HFF-Myc (cell line): ENCODE measurements around the gene CAPN1.
"Not testable (repeated sequence)": the region's sequence is repeated elsewhere in the genome, so short reads cannot be mapped to it uniquely, and the experiment has no call there.

Experiments
- DNase-seq: peaks from one replicate; pipeline ENCODE4 v3.0.0-alpha.2; 2011; ENCODE audit warnings: low read depth; ENCODE audit errors: extremely low read depth
- H3K4me3 ChIP-seq: replicated peaks from 2 replicates; pipeline ENCODE4 v1.5.1; 2011; ENCODE audit warnings: low read depth, mild to moderate bottlenecking, control low read depth, low read length
- TF ChIP-seq, protein P1 (sequence below): IDR thresholded peaks from 2 replicates; pipeline ENCODE4 v1.5.1; 2012; ENCODE audit warnings: mild to moderate bottlenecking, low read depth, low read length, control low read depth; ENCODE audit errors: missing control alignments

Gene CAPN1

DNA sequence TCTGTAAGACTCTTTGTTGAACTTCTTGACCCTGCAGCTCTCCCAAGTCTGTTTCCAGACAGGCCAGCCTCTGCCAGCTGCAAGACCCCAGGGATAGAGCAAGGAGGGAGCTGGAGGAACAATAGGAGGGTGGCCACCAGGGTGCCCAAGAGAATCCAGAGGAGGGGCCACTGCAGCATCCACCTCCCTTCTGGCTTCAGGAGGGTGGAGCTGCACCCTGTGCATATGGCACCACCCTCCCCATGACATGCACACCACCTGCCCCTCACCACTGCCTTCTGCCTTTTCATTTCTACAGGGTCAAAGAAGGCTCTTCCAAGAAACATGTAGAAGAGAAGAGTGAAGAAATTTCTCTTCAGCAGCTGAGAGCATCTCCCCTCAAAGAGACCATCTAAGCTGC is 60.0 kb downstream of the CAPN1 start:
- no peak for DNase-seq
- no peak overlapping the region for H3K4me3 ChIP-seq

DNA sequence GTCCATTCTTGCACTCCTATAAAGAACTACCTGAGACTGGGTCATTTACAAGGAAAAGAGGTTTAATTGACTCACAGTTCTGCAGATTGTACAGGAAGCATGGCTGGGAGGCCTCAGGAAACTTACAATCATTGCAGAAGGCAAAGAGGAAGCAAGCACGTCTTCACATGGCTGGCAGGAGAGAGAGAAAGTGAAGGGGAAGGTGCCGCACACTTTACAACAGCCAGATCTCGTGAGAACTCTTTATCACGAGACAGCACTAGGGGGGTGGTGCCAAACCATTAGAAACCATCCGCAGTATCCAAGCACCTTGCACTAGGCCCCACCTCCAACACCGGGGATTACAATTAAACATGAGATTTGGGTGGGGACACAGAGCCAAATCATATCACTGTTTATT is 60.7 kb downstream of the CAPN1 start:
- TF ChIP-seq, protein P1, sequence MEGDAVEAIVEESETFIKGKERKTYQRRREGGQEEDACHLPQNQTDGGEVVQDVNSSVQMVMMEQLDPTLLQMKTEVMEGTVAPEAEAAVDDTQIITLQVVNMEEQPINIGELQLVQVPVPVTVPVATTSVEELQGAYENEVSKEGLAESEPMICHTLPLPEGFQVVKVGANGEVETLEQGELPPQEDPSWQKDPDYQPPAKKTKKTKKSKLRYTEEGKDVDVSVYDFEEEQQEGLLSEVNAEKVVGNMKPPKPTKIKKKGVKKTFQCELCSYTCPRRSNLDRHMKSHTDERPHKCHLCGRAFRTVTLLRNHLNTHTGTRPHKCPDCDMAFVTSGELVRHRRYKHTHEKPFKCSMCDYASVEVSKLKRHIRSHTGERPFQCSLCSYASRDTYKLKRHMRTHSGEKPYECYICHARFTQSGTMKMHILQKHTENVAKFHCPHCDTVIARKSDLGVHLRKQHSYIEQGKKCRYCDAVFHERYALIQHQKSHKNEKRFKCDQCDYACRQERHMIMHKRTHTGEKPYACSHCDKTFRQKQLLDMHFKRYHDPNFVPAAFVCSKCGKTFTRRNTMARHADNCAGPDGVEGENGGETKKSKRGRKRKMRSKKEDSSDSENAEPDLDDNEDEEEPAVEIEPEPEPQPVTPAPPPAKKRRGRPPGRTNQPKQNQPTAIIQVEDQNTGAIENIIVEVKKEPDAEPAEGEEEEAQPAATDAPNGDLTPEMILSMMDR = no peak
- no peak overlapping the region for H3K4me3 ChIP-seq
- DNase-seq = no peak

More for the DNA sequence above, 60.0 kb downstream of the CAPN1 start:
- TF ChIP-seq, protein P1 = no peak

DNA sequence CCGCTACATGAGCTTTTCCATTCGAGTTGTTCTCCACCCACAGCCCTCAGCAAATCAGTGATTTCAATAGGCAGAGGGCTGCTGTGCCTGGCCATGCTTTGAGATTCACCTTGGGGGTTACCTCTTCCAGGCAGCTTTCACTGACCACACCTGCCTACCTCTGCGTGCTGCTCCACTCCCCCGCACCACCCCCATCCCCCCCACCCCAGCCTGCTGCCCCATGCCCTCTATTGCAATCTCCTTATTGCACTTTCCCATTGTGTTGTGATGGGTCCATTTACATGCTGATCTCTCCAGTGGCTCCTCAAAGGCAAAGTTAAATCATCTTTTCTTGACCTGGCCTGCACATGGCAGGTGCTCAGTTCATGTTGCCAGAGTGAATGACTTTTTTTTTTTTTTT is 62.1 kb downstream of the CAPN1 start:
- TF ChIP-seq, protein P1 = no peak
- no peak for DNase-seq

DNA sequence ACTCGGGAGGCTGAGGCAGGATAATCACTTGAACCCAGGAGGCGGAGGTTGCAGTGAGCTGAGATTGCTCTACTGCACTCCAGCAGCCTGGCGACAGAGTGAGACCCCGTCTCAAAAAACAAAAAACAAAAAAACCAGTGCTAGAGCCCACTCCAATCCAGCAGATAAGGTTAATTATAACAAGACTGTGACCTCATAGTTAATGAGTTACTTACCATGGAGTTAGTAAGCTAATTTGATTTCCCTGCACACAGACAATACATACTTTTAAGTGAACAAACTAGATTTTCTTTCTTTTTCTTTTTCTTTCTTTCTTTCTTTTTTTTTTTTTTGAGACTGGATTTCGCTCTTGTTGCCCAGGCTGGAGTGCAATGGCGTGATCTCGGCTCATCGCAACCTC is 63.3 kb downstream of the CAPN1 start:
- H3K4me3 ChIP-seq = not testable (repeated sequence)

More for the DNA sequence above, 62.1 kb downstream of the CAPN1 start:
- no peak overlapping the region for H3K4me3 ChIP-seq

DNA sequence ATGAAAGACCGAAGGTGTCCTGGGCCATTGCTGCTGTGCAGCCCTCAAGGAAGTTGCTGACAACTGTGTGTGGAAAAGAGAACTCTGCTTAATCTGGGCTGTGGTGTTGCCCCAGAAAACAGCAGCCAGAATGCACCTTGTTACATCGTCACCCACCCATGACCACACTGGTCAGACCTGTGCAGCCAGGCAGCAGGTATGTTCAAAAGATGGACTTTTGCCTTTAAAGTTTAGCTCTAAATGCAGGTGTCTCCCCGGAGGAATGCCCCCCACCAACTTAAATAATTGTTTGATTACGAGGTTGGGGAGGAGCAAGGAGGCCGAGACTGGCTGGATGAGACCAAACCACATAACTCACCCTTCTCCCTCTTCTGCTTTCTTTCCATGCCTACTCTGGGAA is 64.8 kb downstream of the CAPN1 start:
- H3K4me3 ChIP-seq = no peak overlapping the region
- TF ChIP-seq, protein P1 = no peak
- no peak for DNase-seq

More for the DNA sequence above, 63.3 kb downstream of the CAPN1 start:
- not testable (repeated sequence) for DNase-seq

DNA sequence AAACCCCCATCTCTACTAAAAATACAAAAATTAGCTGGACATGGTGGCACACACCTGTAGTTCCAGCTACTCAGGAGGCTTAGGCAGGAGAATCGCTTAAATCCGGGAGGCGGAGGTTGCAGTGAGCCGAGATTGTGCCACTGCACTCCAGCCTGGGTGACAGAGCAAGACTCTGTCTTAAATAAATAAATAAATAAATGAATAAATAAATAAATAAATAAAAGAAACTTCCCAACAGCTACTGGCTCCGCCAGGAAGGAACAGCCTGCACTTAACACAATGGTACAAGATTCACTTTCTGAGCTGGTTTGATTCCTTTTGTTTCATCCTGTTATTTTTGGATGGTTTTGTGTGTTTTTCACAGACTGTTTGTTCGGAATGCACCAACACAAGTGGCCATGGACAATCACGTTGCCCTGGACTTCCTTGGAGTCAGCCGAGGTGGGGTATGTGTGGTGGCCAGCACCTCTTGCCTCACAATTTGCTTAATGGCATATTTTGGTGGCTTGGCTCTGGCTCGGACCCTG is 66.5 kb downstream of the CAPN1 start:
- DNase-seq, H3K4me3 ChIP-seq: not testable (repeated sequence)

DNA sequence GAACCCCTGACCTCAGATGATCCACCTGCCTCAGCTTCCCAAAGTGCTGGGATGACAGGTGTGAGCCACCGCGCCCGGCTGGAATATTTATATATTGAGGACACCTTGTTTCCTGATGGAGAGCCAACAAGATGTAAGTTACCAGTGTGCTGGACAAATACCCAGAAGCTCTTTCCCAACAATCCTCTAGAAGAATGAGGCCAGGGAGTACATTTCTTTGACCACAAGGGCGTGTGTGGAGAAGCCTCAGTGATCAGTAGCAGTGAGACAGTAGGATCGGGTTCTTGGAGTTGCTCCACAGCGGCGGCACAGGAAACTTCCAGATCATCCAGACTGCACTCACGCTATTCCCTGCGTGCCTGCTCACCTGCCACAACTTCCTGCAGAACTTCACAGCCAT is 69.7 kb downstream of the CAPN1 start:
- DNase-seq = no peak
- TF ChIP-seq, protein P1 = no peak
- H3K4me3 ChIP-seq = no peak overlapping the region

DNA sequence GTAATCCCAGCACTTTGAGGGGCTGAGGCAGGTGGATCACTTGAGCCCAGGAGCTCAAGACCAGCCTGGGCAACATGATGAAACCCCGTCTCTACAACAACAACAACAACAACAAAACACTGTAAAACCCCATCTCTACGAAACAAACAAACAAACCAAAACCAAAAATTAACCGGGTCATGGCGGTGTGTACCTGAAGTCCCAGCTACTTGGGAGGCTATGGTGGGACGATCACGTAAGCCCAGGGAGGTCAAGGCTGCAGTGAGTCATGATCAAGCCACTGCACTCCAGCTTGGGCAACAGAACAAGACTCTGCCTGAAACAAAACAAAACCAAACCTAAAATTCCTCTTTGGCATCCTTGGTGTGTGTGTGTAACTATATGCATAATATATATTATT is 73.0 kb downstream of the CAPN1 start:
- DNase-seq = no peak
- TF ChIP-seq, protein P1 = no peak
- no peak overlapping the region for H3K4me3 ChIP-seq
